Right forelimb (tissue), 1 donor: Measurements from ENCODE around the gene LRRC10.

ENCODE experiments used
- DNase-seq: peaks from one replicate; pipeline ENCODE4 v3.0.0-alpha.2; 2018

LRRC10 gene

GRCh38 chr12:69610729-69611128 lies at the start of gene LRRC10:
Gene LRRC10, minus strand, starts transcription at chr12:69610907. Its CDS starts 69 bp downstream, at chr12:69610838.
- no peak for DNase-seq

GRCh38 chr12:69660164-69660863 lies 49.6 kb upstream of the LRRC10 start:
- DNase-seq, result no peak

- DNase-seq, result no peak
Observed at GRCh38 chr12:69658203-69658602, 47.5 kb upstream of the LRRC10 start.

GRCh38 chr12:69657376-69658137 lies 46.9 kb upstream of the LRRC10 start:
- DNase-seq, result no peak

- DNase-seq, result no peak
Observed at GRCh38 chr12:69655616-69656340, 45.1 kb upstream of the LRRC10 start.

- DNase-seq, result no peak
Observed at GRCh38 chr12:69653703-69654102, 43.0 kb upstream of the LRRC10 start.

- DNase-seq, result no peak
Observed at GRCh38 chr12:69651922-69652321, 41.2 kb upstream of the LRRC10 start.

GRCh38 chr12:69649529-69649928 lies 38.8 kb upstream of the LRRC10 start:
- no peak for DNase-seq

GRCh38 chr12:69648476-69648875 lies 37.8 kb upstream of the LRRC10 start:
- DNase-seq, result no peak

- DNase-seq, result no peak
Observed at GRCh38 chr12:69647178-69647577, 36.5 kb upstream of the LRRC10 start.

GRCh38 chr12:69645031-69645430 lies 34.3 kb upstream of the LRRC10 start:
- DNase-seq, result no peak

GRCh38 chr12:69644511-69644910 lies 33.8 kb upstream of the LRRC10 start:
- no peak for DNase-seq

GRCh38 chr12:69642531-69642930 lies 31.8 kb upstream of the LRRC10 start:
- no peak for DNase-seq

GRCh38 chr12:69641546-69641945 lies 30.8 kb upstream of the LRRC10 start:
- DNase-seq, result no peak

- peak; percentile 61 for DNase-seq
Observed at GRCh38 chr12:69639400-69640016, 28.8 kb upstream of the LRRC10 start.

GRCh38 chr12:69633061-69633460 lies 22.4 kb upstream of the LRRC10 start:
- no peak for DNase-seq

GRCh38 chr12:69630191-69630590 lies 19.5 kb upstream of the LRRC10 start:
- no peak for DNase-seq

- DNase-seq, result no peak
Observed at GRCh38 chr12:69627501-69627900, 16.8 kb upstream of the LRRC10 start.

GRCh38 chr12:69623970-69624369 lies 13.3 kb upstream of the LRRC10 start:
- no peak for DNase-seq

GRCh38 chr12:69621551-69621950 lies 10.8 kb upstream of the LRRC10 start:
- no peak for DNase-seq

- DNase-seq, result no peak
Observed at GRCh38 chr12:69620921-69621320, 10.2 kb upstream of the LRRC10 start.

- DNase-seq, result no peak
Observed at GRCh38 chr12:69620077-69620476, 9.4 kb upstream of the LRRC10 start.

- DNase-seq, result no peak
Observed at GRCh38 chr12:69619050-69619449, 8.3 kb upstream of the LRRC10 start.
